Vagina (tissue), 2 donors: ENCODE data around the gene UBR7. TPM values are rescaled to one million over a fixed set of nuclear protein-coding genes. Genes with fewer than 3 reads are reported as not detected.

Experiments used
- DNase-seq, 2 donors: peaks; one replicate each; pipeline ENCODE4 v3.0.0-alpha.2; 2017; ENCODE audit errors: extremely low spot score in 2 of 2
- H3K27ac ChIP-seq: fragments of 200-600 bp; sonication (generic); one replicate; pipeline ENCODE4 v1.5.1; 2019
- H3K27me3 ChIP-seq: fragments of 200-600 bp; sonication (generic); one replicate; pipeline ENCODE4 v1.5.1; 2019
- H3K36me3 ChIP-seq, 2 donors: fragments of 200-600 bp; sonication (generic); one replicate each; pipeline ENCODE4 v1.5.1; 2017 to 2019
- H3K4me1 ChIP-seq: fragments of 200-600 bp; sonication (generic); one replicate; pipeline ENCODE4 v1.5.1; 2019
- H3K4me3 ChIP-seq, 2 donors: fragments of 200-600 bp; sonication (generic); 1 replicate in 1 of 2; 2 replicates in 1 of 2; pipeline ENCODE4 v1.5.1; 2016 to 2019
- H3K9me3 ChIP-seq: fragments of 200-600 bp; sonication (generic); one replicate; pipeline ENCODE4 v1.5.1; 2019
- POLR2A ChIP-seq, 2 donors: fragments of 450-650 bp; IDR thresholded peaks; one replicate each; pipeline ENCODE4 v1.6.1; 2017; ENCODE audit warnings: antibody characterized with exemption in 2 of 2, mild to moderate bottlenecking in 2 of 2, moderate library complexity in 2 of 2
- POLR2AphosphoS5 ChIP-seq, 2 donors: sonication (generic); formaldehyde crosslinking; IDR thresholded peaks; one replicate each; pipeline ENCODE4 v1.9.0; 2017; ENCODE audit warnings: antibody characterized with exemption in 2 of 2, mild to moderate bottlenecking in 2 of 2, low read depth in 1 of 2; ENCODE audit not compliant: insufficient read depth in 1 of 2
- intact Hi-C: fragments of 100-400 bp; cut with DNase I; formaldehyde crosslinking; loops from one replicate; pipeline ENCODE4 v1.15.1; 2023
- total RNA-seq: library from RNA; depleted of rRNA; stranded (reverse); fragments of >200 nt; gene quantifications from one replicate; pipeline ENCODE4 v1.2.3, GENCODE V29; 2016
- TF ChIP-seq, protein P1 (sequence below), 3 experiments: fragments of 450-650 bp in 2 of 3; fragments of 200-600 bp in 1 of 3; sonication (generic) in 1 of 3; IDR thresholded peaks; one replicate each; pipeline ENCODE4 v1.5.1; 2017 to 2019; ENCODE audit warnings: antibody characterized with exemption in 3 of 3, mild to moderate bottlenecking in 2 of 3, moderate library complexity in 2 of 3

Gene UBR7
- total RNA-seq, 1 donor from 2014 or later, result 34.4 TPM

DNA sequence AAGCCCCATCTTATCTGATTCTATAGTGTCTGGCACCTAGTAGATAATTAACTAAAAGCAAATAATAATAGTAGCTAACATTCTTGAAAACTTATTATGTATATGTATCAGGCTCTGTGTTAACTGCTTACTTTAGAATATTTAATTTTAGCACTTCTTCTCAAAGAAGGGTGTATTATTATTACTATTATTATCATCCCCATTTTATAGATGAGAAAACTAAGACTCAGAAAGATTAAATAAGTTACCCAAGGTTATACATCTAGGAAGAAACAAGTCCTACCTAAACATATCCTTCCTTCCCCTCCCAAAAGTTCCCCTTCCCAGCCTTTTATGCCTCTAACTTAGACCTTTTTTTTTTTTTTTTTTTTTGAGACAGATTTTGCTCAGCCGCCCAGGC is 61.4 kb downstream of the UBR7 start:
- Histone ChIP-seq H3K27ac (no peak overlapping the region), H3K27me3 (no peaks in the 10 kb centered on the region), H3K4me1 (peaks cover 16% of the 10 kb centered on the region), H3K36me3 (no peaks in the 10 kb centered on the region), H3K4me3 (no peak overlapping the region), H3K9me3 (no peaks in the 10 kb centered on the region)
- TF ChIP-seq, protein P1, sequence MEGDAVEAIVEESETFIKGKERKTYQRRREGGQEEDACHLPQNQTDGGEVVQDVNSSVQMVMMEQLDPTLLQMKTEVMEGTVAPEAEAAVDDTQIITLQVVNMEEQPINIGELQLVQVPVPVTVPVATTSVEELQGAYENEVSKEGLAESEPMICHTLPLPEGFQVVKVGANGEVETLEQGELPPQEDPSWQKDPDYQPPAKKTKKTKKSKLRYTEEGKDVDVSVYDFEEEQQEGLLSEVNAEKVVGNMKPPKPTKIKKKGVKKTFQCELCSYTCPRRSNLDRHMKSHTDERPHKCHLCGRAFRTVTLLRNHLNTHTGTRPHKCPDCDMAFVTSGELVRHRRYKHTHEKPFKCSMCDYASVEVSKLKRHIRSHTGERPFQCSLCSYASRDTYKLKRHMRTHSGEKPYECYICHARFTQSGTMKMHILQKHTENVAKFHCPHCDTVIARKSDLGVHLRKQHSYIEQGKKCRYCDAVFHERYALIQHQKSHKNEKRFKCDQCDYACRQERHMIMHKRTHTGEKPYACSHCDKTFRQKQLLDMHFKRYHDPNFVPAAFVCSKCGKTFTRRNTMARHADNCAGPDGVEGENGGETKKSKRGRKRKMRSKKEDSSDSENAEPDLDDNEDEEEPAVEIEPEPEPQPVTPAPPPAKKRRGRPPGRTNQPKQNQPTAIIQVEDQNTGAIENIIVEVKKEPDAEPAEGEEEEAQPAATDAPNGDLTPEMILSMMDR (IDR thresholded peaks at IDR 0.05), result no peak
- TF ChIP-seq POLR2A (IDR thresholded peaks at IDR 0.05) (no peak), POLR2AphosphoS5 (IDR thresholded peaks at IDR 0.05; ENCODE audit: insufficient read depth in 1 of 2, low read depth in 1 of 2) (no peak)
- intact Hi-C loops, result no loop called here
- DNase-seq, result no peak

DNA sequence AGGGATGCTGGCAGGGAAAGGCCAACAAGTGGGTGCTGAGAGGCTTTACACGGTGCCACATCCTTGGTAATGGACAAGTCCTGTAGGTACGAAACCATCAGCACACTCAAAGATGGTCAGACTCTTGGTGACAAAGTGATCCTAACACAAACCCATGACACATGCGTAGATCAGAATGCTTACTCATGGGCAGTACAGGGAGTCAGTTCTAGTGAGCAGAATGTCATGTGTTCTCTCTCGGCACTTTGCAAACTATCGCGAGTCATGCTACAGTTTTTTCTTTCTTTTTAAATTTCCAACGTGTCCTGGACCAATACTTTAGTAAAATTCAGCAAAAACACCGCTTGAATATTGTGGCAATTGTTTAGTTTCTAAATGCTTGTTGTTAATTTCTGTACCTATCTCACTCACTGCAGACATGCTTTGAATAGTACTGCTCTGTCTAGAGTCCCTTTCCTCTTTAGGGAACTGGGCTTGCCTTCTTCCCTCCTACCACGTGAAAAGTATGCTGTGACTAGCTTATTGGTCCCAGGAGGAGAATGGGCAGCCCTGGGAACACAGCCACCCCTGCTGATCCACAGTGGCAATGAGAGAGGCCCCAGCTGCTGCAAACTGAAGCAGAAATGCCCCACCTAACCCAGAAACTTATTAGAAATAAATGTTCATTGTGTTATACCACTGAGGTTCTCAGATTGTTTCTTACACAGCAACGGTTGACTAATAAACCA is 62.4 kb downstream of the UBR7 start:
- Histone ChIP-seq H3K4me1 (peaks cover 16% of the 10 kb centered on the region), H3K27me3 (no peaks in the 10 kb centered on the region), H3K27ac (no peak overlapping the region), H3K9me3 (no peaks in the 10 kb centered on the region), H3K4me3 (no peak overlapping the region), H3K36me3 (no peaks in the 10 kb centered on the region)
- intact Hi-C loops, result no loop called here
- TF ChIP-seq, protein P1 (IDR thresholded peaks at IDR 0.05), result no peak
- TF ChIP-seq POLR2A (IDR thresholded peaks at IDR 0.05) (no peak), POLR2AphosphoS5 (IDR thresholded peaks at IDR 0.05; ENCODE audit: insufficient read depth in 1 of 2, low read depth in 1 of 2) (no peak)
- DNase-seq, result no peak

DNA sequence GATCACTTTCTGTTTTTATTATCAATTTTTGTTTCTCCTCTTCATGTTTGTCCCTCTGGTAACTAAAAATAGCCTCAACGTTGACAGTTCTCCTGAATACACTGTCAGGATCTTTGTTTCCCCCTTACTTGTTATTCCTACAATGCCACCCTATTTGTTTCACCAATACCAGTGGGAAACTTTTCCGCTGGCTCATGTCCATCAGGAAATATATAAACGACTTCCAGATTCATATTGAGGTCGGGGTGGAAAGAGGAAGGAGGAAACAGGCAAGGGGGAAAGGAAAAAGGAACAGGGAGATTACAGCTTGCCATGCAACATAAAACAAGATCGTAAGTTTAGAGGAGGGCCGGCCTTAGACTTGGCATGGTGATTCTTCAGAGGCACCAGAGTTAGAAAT is 64.1 kb downstream of the UBR7 start:
- no peak overlapping the region for H3K4me3 ChIP-seq
- intact Hi-C loops, result no loop called here
- TF ChIP-seq POLR2A (IDR thresholded peaks at IDR 0.05), result no peak
- no peaks in the 10 kb centered on the region for H3K9me3 ChIP-seq
- H3K27me3 ChIP-seq, result no peaks in the 10 kb centered on the region
- H3K36me3 ChIP-seq, result no peaks in the 10 kb centered on the region
- no peak for DNase-seq
- H3K4me1 ChIP-seq, result peaks cover 16% of the 10 kb centered on the region
- H3K27ac ChIP-seq, result no peak overlapping the region

DNA sequence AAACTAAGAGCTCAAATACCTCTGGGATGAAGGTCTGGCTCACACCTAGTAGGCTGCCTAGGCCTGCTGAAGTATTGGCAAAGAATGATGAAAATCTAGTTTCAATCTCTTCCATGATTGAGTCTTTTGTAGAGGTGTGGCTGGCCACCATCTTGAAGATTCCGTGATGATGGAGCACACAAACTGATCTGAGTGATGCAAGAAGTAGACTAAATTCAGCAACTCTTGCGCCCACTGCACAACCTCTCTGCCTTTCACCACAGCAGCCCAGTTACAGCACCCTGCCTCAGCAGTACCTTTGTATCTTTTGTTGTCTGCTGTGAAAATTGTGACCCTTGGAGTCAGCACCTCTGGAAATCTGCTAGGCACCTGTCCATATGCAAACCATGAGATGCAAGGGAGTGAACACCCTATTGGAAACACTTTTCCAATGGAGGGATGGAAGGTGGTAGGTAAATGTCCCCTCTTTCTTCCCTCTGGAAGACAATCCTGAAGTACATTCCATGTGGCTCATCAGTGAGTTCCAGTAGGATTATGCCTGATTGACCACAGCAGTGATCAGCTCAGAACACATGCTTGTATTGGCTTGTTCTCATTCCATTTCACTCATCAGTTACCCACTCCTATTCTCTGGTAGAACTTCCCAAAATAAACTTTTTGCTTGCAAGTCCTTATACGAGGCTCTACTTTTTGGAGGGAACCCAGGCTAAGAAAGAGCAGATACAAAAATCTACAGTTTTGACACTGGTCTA is 67.2 kb downstream of the UBR7 start:
- Histone ChIP-seq H3K36me3 (no peaks in the 10 kb centered on the region), H3K27me3 (no peaks in the 10 kb centered on the region), H3K27ac (no peak overlapping the region), H3K4me1 (peaks cover 16% of the 10 kb centered on the region), H3K9me3 (no peaks in the 10 kb centered on the region), H3K4me3 (no peak overlapping the region)
- intact Hi-C loops, result no loop called here
- no peak for TF ChIP-seq POLR2AphosphoS5 (IDR thresholded peaks at IDR 0.05; ENCODE audit: insufficient read depth in 1 of 2, low read depth in 1 of 2)
- TF ChIP-seq, protein P1 (IDR thresholded peaks at IDR 0.05), result no peak
- TF ChIP-seq POLR2A (IDR thresholded peaks at IDR 0.05), result no peak
- no peak for DNase-seq

DNA sequence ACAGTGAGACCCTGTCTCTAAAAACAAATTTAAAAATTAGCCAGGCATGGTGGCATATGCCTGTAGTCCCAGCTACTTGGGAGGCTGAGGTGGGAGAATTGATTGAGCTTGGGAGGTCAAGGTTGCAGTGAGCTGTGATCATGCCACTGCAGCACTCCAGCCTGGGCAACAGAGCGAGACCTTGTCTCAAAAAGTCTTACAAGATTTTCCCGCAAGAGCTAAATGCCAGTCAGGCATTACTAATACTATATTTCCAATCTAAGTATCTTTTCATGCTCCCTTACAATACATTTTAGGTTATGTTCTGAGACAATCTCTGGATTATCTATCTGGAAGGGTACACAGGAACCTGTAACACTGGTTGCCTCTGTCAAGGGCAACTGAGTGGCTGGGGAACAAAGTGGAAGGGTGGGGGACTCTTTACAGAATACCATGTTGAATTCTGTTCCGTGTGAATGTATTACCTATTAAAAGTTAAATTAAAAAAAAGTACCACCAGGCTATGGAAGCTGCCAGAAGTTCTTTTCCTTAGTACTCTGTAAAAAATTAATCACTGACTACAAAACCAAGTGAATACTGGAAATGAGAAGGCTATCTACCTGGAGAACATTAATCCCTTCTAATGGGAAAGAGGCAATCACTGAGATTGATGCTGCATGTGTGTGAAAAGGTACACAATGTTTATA is 69.1 kb downstream of the UBR7 start:
- no peak for DNase-seq
- Histone ChIP-seq H3K4me1 (peaks cover 6% of the 10 kb centered on the region), H3K36me3 (no peaks in the 10 kb centered on the region), H3K27me3 (no peaks in the 10 kb centered on the region), H3K4me3 (no peak overlapping the region), H3K27ac (no peak overlapping the region), H3K9me3 (no peaks in the 10 kb centered on the region)
- TF ChIP-seq, protein P1 (IDR thresholded peaks at IDR 0.05), result no peak
- TF ChIP-seq POLR2AphosphoS5 (IDR thresholded peaks at IDR 0.05; ENCODE audit: insufficient read depth in 1 of 2, low read depth in 1 of 2) (no peak), POLR2A (IDR thresholded peaks at IDR 0.05) (no peak)
- intact Hi-C loops, result no loop called here

Other genes with a start within 250 kb of the UBR7 start
- gene ITPK1, start 91.3 kb upstream of the UBR7 start, total RNA-seq, result 49.6 TPM
- gene MOAP1, start 22.4 kb upstream of the UBR7 start, total RNA-seq, result 24.1 TPM
- 6.4 TPM for gene LYSET, start 21.9 kb upstream of the UBR7 start, total RNA-seq
- gene GON7, start 191 bp upstream of the UBR7 start, total RNA-seq, result 7.4 TPM
- gene BTBD7, start 125.8 kb downstream of the UBR7 start, total RNA-seq, result 28.5 TPM
- not detected for gene COX8C, start 139.9 kb downstream of the UBR7 start, total RNA-seq
- gene UNC79, start 223.7 kb downstream of the UBR7 start, total RNA-seq, result 0.49 TPM